Left lobe of liver (tissue), 2 donors: ENCODE measurements around the gene SHB. TPM values are rescaled to one million over a fixed set of nuclear protein-coding genes. Genes with fewer than 3 reads are reported as not detected.

ENCODE experiments used
- ATAC-seq: fragments of 200-7000 bp; cut with Tn5 transposase; one replicate; pipeline ENCODE4 v1.9.1; 2020; ENCODE audit warnings: mild to moderate bottlenecking, moderate library complexity
- DNase-seq: peaks from one replicate; pipeline ENCODE4 v3.0.0-alpha.2; 2020; ENCODE audit warnings: low spot score
- total RNA-seq: library from RNA; stranded (reverse); gene quantifications from one replicate; pipeline ENCODE4 v1.2.1, GENCODE V29; 2021
- donor health status: DM: no; HTN: no; CAD: no; lungs with moderate emphysema.
- donor health status: DM: no; HTN: yes; CAD: no.

SHB gene
- total RNA-seq, 1 donor from 2014 or later: 14.1 TPM

- no peak for DNase-seq
- ATAC-seq: no peak
These were observed 24.3 kb downstream of the SHB start for GRCh38 chr9:38044706-38045105.

DNA sequence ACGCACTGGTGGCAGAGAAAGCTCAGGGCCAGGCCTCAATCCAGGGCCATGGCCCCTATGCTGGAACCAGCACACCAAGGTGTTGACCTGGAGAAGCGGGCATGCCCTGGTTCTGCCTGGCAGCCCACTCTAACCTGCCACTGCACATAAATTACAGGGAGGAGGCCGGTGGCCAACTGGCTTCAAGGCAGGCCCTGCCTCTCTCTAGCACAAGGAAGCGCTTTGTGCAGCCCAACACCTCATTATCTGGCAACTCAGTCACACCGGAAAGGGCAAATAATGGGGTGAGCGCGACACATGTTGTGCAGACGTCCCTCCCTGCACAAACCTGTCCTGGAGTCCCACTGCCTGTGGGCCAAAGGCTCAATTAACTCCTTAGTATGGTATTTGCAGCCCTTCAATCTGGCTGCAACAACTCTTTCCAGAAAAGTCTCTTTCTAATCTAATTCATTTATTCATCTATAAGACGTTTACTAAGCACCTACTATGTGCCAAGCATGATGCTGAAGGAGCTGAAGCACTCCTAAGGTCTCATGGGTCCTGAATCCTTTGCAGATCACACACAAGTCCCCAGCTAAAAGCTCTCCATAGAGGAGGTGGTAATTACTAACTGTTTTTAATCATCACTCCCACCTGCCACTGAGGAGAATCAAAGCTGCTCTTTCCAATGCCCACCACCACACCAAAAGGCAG, 24.9 kb downstream of the SHB start:
- DNase-seq (no peak), ATAC-seq (no peak)

GRCh38 chr9:38042626-38043357, 26.2 kb downstream of the SHB start:
- no peak for ATAC-seq
- no peak for DNase-seq

- no peak for ATAC-seq
- DNase-seq: no peak
These were observed 27.3 kb downstream of the SHB start for GRCh38 chr9:38041564-38042243.

DNA sequence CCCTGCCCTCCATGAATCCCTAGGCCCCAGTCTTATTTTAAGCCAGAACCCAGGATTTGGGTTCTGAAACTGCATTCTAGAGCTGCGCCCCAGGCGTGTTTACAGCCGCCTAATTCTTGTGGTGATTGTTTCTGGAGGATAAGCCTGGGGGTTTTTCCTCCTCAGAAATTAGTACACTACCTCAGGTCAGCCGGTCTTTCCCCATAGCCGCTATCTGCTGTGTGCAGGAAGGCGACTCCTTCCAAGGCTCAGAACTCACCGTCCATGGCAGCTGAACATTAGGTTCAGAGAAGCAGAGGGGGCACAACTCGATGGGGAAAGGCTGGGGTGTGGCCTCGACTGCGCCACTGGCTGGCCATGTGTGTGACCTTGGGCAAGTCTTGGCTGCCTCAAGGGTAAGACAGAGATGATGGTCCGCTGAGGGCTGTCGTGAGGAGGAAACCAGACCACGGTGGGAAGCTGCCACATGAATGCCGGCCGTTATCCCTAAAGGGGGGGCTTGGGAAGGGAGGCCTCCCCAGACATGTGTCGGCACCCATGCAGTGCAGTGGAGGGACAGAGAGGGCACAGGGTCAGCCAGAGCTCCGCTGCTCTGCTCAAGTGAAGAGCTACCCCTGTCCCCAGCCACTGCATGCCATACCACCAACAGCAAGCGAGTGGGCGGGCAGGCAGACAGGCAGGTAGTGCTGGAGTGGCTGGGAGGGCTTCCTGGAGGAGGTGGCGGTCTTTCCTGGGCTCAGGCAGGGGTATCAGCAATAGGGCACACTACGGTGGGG, 28.9 kb downstream of the SHB start:
- ATAC-seq: no peak
- no peak for DNase-seq

DNA sequence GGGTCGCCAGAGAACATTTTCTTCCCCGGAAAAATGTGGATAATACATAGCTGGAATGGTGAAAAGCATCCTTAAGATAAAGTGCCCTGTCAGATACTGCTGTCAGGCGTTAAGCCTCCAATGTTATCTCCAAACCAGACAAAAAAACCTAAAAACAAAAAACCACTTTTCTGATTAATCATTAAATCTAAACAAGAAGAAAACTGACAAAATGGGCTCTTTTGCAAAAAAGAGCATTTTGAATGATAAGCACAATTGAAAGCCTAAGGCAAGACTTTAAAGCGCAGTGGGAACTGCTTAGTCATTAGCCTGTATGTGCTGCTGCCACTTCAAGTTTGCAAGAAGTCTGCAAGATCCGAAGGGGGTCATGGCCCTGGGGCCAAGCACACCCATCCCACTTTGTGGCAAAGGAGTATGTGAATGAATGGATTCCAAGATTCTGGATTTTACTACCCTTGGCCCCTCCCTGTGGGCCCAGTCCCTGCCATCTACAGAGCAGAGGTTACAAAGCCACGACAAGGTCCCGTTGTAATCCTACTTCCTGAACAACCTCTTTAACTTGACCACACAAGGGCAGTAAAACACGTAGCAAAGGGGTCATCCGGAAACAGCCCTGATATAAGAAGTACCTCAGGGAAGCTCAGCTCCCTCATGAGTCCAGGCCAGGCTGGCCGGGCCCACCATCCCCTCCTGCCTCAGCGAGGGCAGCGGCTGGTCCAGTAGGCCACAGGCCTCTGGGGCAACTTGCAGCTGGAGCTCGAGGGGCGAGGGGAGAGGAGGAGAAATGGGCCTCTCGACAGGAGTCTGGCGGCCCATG, 29.7 kb downstream of the SHB start:
- ATAC-seq (peak; percentile 20), DNase-seq (no peak)

GRCh38 chr9:38038307-38039089, 30.5 kb downstream of the SHB start:
- DNase-seq (no peak), ATAC-seq (peak; percentile 5)

DNA sequence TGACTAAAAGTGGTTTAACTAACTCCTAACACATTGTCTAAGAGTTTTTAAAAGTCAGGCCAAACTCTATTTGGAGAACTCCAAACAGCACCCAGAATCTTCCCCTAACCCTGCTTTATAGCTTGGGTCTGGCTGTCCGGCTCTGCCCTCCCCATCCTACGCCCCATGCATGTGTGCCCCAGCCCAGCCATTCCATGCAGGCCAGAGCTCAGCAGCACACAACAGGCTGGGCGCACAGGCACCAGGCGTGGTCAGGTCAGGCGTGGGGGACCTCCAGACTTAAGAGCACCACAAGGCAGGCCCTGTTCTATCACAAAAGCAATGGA, 31.1 kb downstream of the SHB start:
- DNase-seq: no peak
- ATAC-seq: no peak

DNA sequence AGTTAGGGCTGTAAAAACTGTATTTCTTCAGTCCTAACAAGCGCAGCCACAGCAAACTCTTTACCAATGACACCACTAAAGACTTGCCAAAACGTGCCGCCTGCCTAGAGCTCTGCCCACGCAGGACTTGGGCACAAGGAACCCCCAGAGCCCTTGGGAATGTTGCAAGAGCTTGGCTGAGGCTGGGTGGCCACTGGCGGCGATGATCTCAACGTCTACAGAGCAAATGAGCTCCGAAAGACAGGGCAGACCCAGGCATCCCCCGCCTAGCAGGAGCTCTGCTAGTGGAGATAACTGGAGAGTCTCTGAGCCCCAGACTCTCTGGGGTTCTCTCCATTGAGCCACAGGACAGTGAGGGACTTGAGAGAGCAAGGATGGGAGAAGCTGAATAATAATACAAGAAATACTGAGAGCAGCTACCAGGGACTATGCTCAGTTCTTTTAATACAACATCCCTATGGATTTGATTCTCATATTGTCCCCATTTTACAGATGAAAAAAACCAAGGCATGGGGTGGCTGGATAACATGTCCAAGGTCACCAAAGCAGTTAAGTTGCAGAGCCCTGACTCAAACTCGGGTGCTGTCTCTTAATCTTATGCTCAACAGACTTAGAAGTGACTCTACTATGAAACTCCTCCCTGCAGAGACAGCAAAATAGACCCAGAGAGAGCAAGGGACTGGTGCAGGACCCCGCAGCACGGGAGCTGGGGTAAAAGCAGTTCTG, 32.5 kb downstream of the SHB start:
- no peak for DNase-seq
- ATAC-seq: peak; percentile 26

GRCh38 chr9:38035873-38036272, 33.2 kb downstream of the SHB start:
- DNase-seq (no peak), ATAC-seq (no peak)

DNA sequence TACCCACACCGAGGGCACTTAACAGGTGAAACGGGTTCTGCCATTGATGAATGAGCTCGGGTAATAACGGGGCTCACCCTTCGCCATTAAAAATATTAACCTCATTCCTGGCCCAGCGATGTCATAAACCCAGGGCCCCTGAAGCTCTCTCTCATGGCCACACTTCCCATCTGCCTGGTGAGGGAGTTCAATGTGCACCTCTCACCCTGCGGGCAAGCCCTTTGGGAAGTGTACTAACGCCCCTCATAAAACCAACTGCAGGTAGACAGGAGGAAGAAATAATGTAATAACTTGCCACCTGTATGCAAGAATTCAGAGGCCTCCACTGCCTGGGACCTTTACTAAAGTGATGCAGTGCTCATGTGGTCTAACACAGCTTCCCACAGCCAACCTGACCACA, 35.1 kb downstream of the SHB start:
- ATAC-seq (no peak), DNase-seq (no peak)

GRCh38 chr9:38032266-38033110, 36.5 kb downstream of the SHB start:
- peak; percentile 50 for ATAC-seq
- peak; percentile 60 for DNase-seq

GRCh38 chr9:38031594-38031993, 37.4 kb downstream of the SHB start:
- ATAC-seq: peak; percentile 59

DNA sequence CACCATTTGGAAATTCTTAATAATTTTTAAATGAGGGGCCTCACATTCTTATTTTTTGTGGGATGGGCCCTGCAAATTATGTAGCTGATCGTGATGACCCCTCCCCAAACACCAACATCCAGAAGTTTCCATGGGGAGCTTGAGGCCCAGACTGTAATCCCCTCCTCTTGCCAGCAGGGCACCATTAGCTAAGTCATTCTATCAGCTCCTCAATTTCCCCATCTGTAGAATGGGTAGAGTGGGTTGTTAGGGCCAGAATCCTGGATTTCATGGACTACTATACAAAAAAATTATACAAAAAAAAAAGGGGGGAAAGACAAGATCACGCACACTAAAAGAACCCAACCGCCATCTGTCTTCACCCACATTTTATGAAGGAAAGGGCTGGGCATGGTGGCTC, 38.4 kb downstream of the SHB start:
- DNase-seq (no peak), ATAC-seq (no peak)

More at GRCh38 chr9:38031594-38031993, 37.4 kb downstream of the SHB start:
- DNase-seq: no peak

- peak; percentile 75 for ATAC-seq
- peak; percentile 80 for DNase-seq
These were observed 39.0 kb downstream of the SHB start for GRCh38 chr9:38029915-38030638.

- no peak for ATAC-seq
These were observed 41.3 kb downstream of the SHB start for GRCh38 chr9:38027714-38028113.

GRCh38 chr9:38026840-38027527, 42.0 kb downstream of the SHB start:
- DNase-seq: no peak

More at GRCh38 chr9:38027714-38028113, 41.3 kb downstream of the SHB start:
- DNase-seq: no peak

More at GRCh38 chr9:38026840-38027527, 42.0 kb downstream of the SHB start:
- ATAC-seq: no peak
